ENCODE results near the gene SIX5. TPM values are rescaled to one million over a fixed set of nuclear protein-coding genes. Genes with fewer than 3 reads are reported as not detected.

SIX5 gene
- total RNA-seq, 1 experiment from 2014 or later, result 9.3 TPM

DNA sequence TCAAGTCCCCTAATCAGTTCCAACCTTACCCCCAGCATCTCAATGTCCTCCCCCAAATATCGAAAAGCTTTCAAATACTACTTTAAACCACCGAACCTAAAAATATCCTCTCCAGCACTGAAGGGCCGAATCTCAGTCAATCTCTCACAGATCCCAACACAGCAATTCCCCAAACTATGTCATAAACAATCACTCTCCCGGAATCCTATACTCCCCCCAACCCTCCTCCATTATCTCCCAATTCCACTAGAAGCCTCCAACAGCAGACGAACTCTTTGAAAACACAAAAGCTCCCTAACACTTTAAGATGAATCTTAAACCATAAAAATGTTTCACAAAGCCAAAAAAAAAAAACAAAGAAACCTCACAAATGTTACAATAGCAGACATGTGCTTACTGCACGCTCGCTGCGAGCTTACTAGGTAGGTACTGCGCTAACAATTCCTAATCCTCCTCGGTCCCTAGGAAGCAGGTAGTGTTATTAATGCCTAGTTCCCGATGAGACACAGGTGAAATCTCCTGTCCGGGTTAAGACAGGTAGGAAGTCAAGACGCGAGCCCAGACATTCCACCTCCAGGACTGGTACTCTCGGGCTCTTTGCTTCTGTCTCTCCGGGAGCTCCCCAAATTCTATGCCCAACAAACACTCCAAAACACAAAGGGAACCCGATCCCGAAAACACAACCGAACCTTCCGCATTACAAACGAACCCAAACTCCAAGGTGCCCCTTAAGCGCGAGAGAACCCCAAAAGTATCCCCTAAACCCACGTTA, 52.5 kb downstream of the SIX5 start:
- TF ChIP-seq EZH2phosphoT487 (IDR thresholded peaks at IDR 0.05; ENCODE audit: borderline replicate concordance, low read length) (no peak), EZH2 (IDR thresholded peaks at IDR 0.05; ENCODE audit: low read length, unreplicated experiment) (no peak)
- TF ChIP-seq, protein P1, sequence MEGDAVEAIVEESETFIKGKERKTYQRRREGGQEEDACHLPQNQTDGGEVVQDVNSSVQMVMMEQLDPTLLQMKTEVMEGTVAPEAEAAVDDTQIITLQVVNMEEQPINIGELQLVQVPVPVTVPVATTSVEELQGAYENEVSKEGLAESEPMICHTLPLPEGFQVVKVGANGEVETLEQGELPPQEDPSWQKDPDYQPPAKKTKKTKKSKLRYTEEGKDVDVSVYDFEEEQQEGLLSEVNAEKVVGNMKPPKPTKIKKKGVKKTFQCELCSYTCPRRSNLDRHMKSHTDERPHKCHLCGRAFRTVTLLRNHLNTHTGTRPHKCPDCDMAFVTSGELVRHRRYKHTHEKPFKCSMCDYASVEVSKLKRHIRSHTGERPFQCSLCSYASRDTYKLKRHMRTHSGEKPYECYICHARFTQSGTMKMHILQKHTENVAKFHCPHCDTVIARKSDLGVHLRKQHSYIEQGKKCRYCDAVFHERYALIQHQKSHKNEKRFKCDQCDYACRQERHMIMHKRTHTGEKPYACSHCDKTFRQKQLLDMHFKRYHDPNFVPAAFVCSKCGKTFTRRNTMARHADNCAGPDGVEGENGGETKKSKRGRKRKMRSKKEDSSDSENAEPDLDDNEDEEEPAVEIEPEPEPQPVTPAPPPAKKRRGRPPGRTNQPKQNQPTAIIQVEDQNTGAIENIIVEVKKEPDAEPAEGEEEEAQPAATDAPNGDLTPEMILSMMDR (conservative IDR thresholded peaks at IDR 0.05; ENCODE audit: low read depth, low read length), result no peak
- DNase-seq, result peak; percentile 44
- intact Hi-C loops (cut with micrococcal nuclease), result loop anchor here (1.0 kb wide), 1 partner anchor 53 kb away; the partner anchor contains the start of gene SIX5

DNA sequence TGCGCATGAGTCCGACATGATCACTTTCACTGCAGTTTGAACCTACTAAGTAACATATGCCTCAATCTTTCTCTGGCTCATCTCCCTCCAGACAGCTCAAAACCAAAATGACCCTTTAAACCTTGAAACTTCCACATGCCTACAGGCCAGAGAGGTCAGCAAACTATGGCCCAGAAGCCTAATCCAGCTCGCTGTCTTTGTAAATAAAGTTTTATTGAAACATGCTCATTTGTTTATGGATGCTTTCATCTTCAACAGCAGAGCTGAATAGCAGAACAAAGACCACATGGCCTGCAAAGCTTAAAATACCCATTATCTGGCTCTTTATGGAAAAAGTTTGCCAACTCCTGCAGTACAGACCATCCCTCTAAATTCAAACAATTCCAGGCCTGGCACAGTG, 53.9 kb downstream of the SIX5 start:
- intact Hi-C loops (cut with micrococcal nuclease), result no loop called here
- Histone ChIP-seq H2AFZ (ENCODE audit: low read length) (no peak overlapping the region), H3K36me3 (ENCODE audit: low read depth, low read length) (no peaks in the 10 kb centered on the region), H3K4me2 (ENCODE audit: low read length) (no peak overlapping the region), H3K27ac (ENCODE audit: low read length) (no peak overlapping the region), H3K9ac (ENCODE audit: low read length) (no peak overlapping the region), H4K20me1 (ENCODE audit: low read length) (no peaks in the 10 kb centered on the region), H3K79me2 (ENCODE audit: low read length) (peaks cover 33% of the 10 kb centered on the region), H3F3A (ENCODE audit: low read length, unreplicated experiment) (no peaks in the 10 kb centered on the region), H3K4me3 (ENCODE audit: low read length) (no peak overlapping the region), H3K27me3 (ENCODE audit: low read length) (no peaks in the 10 kb centered on the region), H3K9me2 (replicated peaks; ENCODE audit: low read length) (no peaks in the 10 kb centered on the region), H3K9me3 (ENCODE audit: low read length) (no peaks in the 10 kb centered on the region), H3K4me1 (ENCODE audit: insufficient read depth, low read length) (peaks cover 15% of the 10 kb centered on the region)
- CTCF ChIA-PET, result no interaction called here
- no TSS peak for BruUV-seq (replicated peaks)
- POLR2A ChIA-PET (ENCODE audit: unreplicated experiment), result no interaction called here
- TF ChIP-seq, protein P1 (conservative IDR thresholded peaks at IDR 0.05; ENCODE audit: low read depth, low read length), result no peak
- TF ChIP-seq EZH2phosphoT487 (IDR thresholded peaks at IDR 0.05; ENCODE audit: borderline replicate concordance, low read length) (no peak), EZH2 (IDR thresholded peaks at IDR 0.05; ENCODE audit: low read length, unreplicated experiment) (no peak)
- DNase-seq, result no peak
- ATAC-seq, result no peak

More for the DNA sequence above, 52.5 kb downstream of the SIX5 start:
- TSS peak; percentile 72 for BruUV-seq (replicated peaks)
- Histone ChIP-seq H3K4me3 (ENCODE audit: low read length) (peak overlapping the region; percentile 87), H4K20me1 (ENCODE audit: low read length) (no peaks in the 10 kb centered on the region), H3K36me3 (ENCODE audit: low read depth, low read length) (no peaks in the 10 kb centered on the region), H3F3A (ENCODE audit: low read length, unreplicated experiment) (no peaks in the 10 kb centered on the region), H3K9me2 (replicated peaks; ENCODE audit: low read length) (no peaks in the 10 kb centered on the region), H2AFZ (ENCODE audit: low read length) (peak overlapping the region; percentile 74), H3K27ac (ENCODE audit: low read length) (peak overlapping the region; percentile 66), H3K9ac (ENCODE audit: low read length) (peak overlapping the region; percentile 95), H3K4me1 (ENCODE audit: insufficient read depth, low read length) (peaks cover 15% of the 10 kb centered on the region), H3K27me3 (ENCODE audit: low read length) (no peaks in the 10 kb centered on the region), H3K4me2 (ENCODE audit: low read length) (peak overlapping the region; percentile 94), H3K9me3 (ENCODE audit: low read length) (no peaks in the 10 kb centered on the region), H3K79me2 (ENCODE audit: low read length) (peaks cover 33% of the 10 kb centered on the region)
- ChIA-PET CTCF (interaction anchor here (0.5 to 1.7 kb wide), 3 partner anchors 14 to 54 kb away, joined by 5 to 10 read pairs (median 9); partner anchors contain the start of genes FBXO46 and SIX5), POLR2A (ENCODE audit: unreplicated experiment) (interaction anchor here (0.9 to 2.0 kb wide), 2 partner anchors 51 to 53 kb away, joined by 5 to 21 read pairs; partner anchors contain the start of gene SIX5)
- ATAC-seq, result peak; percentile 41

Other genes with a start within 250 kb of the SIX5 start
- 9.4 and 10.1 TPM in 2 replicates for gene OPA3, start 184.4 kb downstream of the SIX5 start, total RNA-seq (2014; rRNA removed)
- 3.1 and 3.7 TPM in 2 replicates for gene GPR4, start 167.0 kb downstream of the SIX5 start, total RNA-seq (2014; rRNA removed)
- 28.9 and 37.8 TPM in 2 replicates for gene EML2, start 129.9 kb downstream of the SIX5 start, total RNA-seq (2014; rRNA removed)
- 1.9 and 4.8 TPM in 2 replicates for gene GIPR, start 101.0 kb downstream of the SIX5 start, total RNA-seq (2014; rRNA removed)
- 554 and 631 TPM in 2 replicates for gene SNRPD2, start 77.3 kb downstream of the SIX5 start, total RNA-seq (2014; rRNA removed)
- 9.8 and 13.4 TPM in 2 replicates for gene QPCTL, start 76.6 kb downstream of the SIX5 start, total RNA-seq (2014; rRNA removed)
- gene FBXO46, start 38.4 kb downstream of the SIX5 start, total RNA-seq (2014; rRNA removed), result 12.8 and 16.1 TPM in 2 replicates
- gene MEIOSIN, start 35.8 kb downstream of the SIX5 start, total RNA-seq (2014; rRNA removed), result not detected in 2 replicates
- 18.3 and 18.9 TPM in 2 replicates for gene DMPK, start 13.2 kb upstream of the SIX5 start, total RNA-seq (2014; rRNA removed)
- 34.9 and 50.3 TPM in 2 replicates for gene DMWD, start 23.6 kb upstream of the SIX5 start, total RNA-seq (2014; rRNA removed)
- gene RSPH6A, start 46.1 kb upstream of the SIX5 start, total RNA-seq (2014; rRNA removed), result 0.12 TPM in 1 of 2 replicates, not detected in the other
- gene SYMPK, start 93.9 kb upstream of the SIX5 start, total RNA-seq (2014; rRNA removed), result 36.6 and 67.3 TPM in 2 replicates
- gene FOXA3, start 95.1 kb upstream of the SIX5 start, total RNA-seq (2014; rRNA removed), result 0.33 and 0.40 TPM in 2 replicates
- gene IRF2BP1, start 116.9 kb upstream of the SIX5 start, total RNA-seq (2014; rRNA removed), result 31.5 and 38.6 TPM in 2 replicates
- gene MYPOP, start 133.4 kb upstream of the SIX5 start, total RNA-seq (2014; rRNA removed), result 5.4 and 12.0 TPM in 2 replicates
- not detected in 2 replicates for gene NANOS2, start 145.5 kb upstream of the SIX5 start, total RNA-seq (2014; rRNA removed)
- gene NOVA2, start 204.6 kb upstream of the SIX5 start, total RNA-seq (2014; rRNA removed), result 0.06 TPM in 1 of 2 replicates, not detected in the other
- 6.3 and 7.7 TPM in 2 replicates for gene CCDC61, start 226.2 kb upstream of the SIX5 start, total RNA-seq (2014; rRNA removed)